ENCODE data around the gene CAT. TPM values are rescaled to one million over a fixed set of nuclear protein-coding genes. Genes with fewer than 3 reads are reported as not detected.

The CAT gene
- total RNA-seq, 3 donors from 2014 or later, result 75.7 to 111 (median 89.5) TPM

GRCh38 chr11:34403431-34403830 is 35.3 kb upstream of the CAT start:
- ATAC-seq (no peak), DNase-seq (no peak)
- no peak for TF ChIP-seq CTCF (IDR thresholded peaks at IDR 0.05)
- intact Hi-C loops (cut with DNase I, micrococcal nuclease), result no loop called here
- no peaks in the 10 kb centered on the region for H3K36me3 ChIP-seq (ENCODE audit: low read depth)
- H3K9me3 ChIP-seq, result no peaks in the 10 kb centered on the region
- H3K4me3 ChIP-seq, result no peak overlapping the region
- no peaks in the 10 kb centered on the region for H3K4me1 ChIP-seq (ENCODE audit: low read depth)

GRCh38 chr11:34404280-34404679 is 34.5 kb upstream of the CAT start:
- Histone ChIP-seq H3K4me1 (ENCODE audit: low read depth) (no peaks in the 10 kb centered on the region), H3K36me3 (ENCODE audit: low read depth) (no peaks in the 10 kb centered on the region), H3K4me3 (no peak overlapping the region), H3K9me3 (no peaks in the 10 kb centered on the region)
- intact Hi-C loops (cut with DNase I, micrococcal nuclease), result no loop called here
- TF ChIP-seq CTCF (IDR thresholded peaks at IDR 0.05), result no peak
- ATAC-seq (no peak), DNase-seq (no peak)

GRCh38 chr11:34405079-34405858 is 33.5 kb upstream of the CAT start:
- intact Hi-C loops (cut with DNase I, micrococcal nuclease), result no loop called here
- DNase-seq (no peak), ATAC-seq (peak; percentile 8)
- Histone ChIP-seq H3K36me3 (ENCODE audit: low read depth) (no peaks in the 10 kb centered on the region), H3K4me3 (no peak overlapping the region), H3K4me1 (ENCODE audit: low read depth) (no peaks in the 10 kb centered on the region), H3K9me3 (no peaks in the 10 kb centered on the region)
- TF ChIP-seq CTCF (IDR thresholded peaks at IDR 0.05), result no peak

GRCh38 chr11:34406413-34406812 is 32.3 kb upstream of the CAT start:
- DNase-seq (no peak), ATAC-seq (no peak)
- intact Hi-C loops (cut with DNase I, micrococcal nuclease), result no loop called here
- no peak overlapping the region for H3K4me3 ChIP-seq
- no peak for TF ChIP-seq CTCF (IDR thresholded peaks at IDR 0.05)
- no peaks in the 10 kb centered on the region for H3K9me3 ChIP-seq
- no peaks in the 10 kb centered on the region for H3K4me1 ChIP-seq (ENCODE audit: low read depth)
- H3K36me3 ChIP-seq (ENCODE audit: low read depth), result no peaks in the 10 kb centered on the region

GRCh38 chr11:34407121-34407813 is 31.5 kb upstream of the CAT start:
- H3K9me3 ChIP-seq, result no peaks in the 10 kb centered on the region
- ATAC-seq (no peak), DNase-seq (no peak)
- no peak for TF ChIP-seq CTCF (IDR thresholded peaks at IDR 0.05)
- H3K4me1 ChIP-seq (ENCODE audit: low read depth), result no peaks in the 10 kb centered on the region
- no peaks in the 10 kb centered on the region for H3K36me3 ChIP-seq (ENCODE audit: low read depth)
- intact Hi-C loops (cut with DNase I, micrococcal nuclease), result no loop called here
- H3K4me3 ChIP-seq, result no peak overlapping the region

All from mucosa of descending colon (tissue), 3 donors.